Cardiac fibroblast (primary cell): ENCODE measurements around the gene CAMK2A.

Experiments used
- DNase-seq, 2 donors: peaks; one replicate each; pipeline versions ENCODE4 v3.0.0 to v3.0.0-alpha.2; 2010; ENCODE audit warnings: low read depth in 2 of 2
- H3K4me3 ChIP-seq, 2 donors: replicated peaks in 1 of 2; 1 replicate in 1 of 2; 2 replicates in 1 of 2; pipeline ENCODE4 v1.5.1; 2011; ENCODE audit warnings: low read depth in 2 of 2, low read length in 2 of 2, mild to moderate bottlenecking in 2 of 2, moderate library complexity in 1 of 2
- CTCF ChIP-seq: IDR thresholded peaks from one replicate; pipeline ENCODE4 v1.5.1; 2011; ENCODE audit warnings: low read depth, mild to moderate bottlenecking, low read length, inconsistent platforms

CAMK2A gene

GRCh38 chr5:150291388-150292385 lies 2.1 kb upstream of the CAMK2A start:
- no peak for DNase-seq
- no peak for TF ChIP-seq CTCF

GRCh38 chr5:150288791-150289190 lies 782 bp downstream of the CAMK2A start:
- H3K4me3 ChIP-seq = no peak overlapping the region
- no peak for DNase-seq
- no peak for TF ChIP-seq CTCF

More at GRCh38 chr5:150291388-150292385, 2.1 kb upstream of the CAMK2A start:
- no peak overlapping the region for H3K4me3 ChIP-seq

GRCh38 chr5:150288361-150288760 lies 1.2 kb downstream of the CAMK2A start:
- TF ChIP-seq CTCF = no peak

GRCh38 chr5:150286820-150287219 lies 2.8 kb downstream of the CAMK2A start:
- H3K4me3 ChIP-seq = no peak overlapping the region
- DNase-seq = no peak
- peak; percentile 11 for TF ChIP-seq CTCF

More at GRCh38 chr5:150288361-150288760, 1.2 kb downstream of the CAMK2A start:
- DNase-seq = no peak
- H3K4me3 ChIP-seq = no peak overlapping the region

- no peak for TF ChIP-seq CTCF
- no peak overlapping the region for H3K4me3 ChIP-seq
- DNase-seq = peak in 1 of 2 donors; percentile 39
These were observed 4.5 kb downstream of the CAMK2A start for GRCh38 chr5:150285114-150285513.

- TF ChIP-seq CTCF = no peak
- H3K4me3 ChIP-seq = no peak overlapping the region
- no peak for DNase-seq
These were observed 5.3 kb downstream of the CAMK2A start for GRCh38 chr5:150284311-150284710.
